Measurements from ENCODE around the gene PADI1. TPM values are rescaled to one million over a fixed set of nuclear protein-coding genes. Genes with fewer than 3 reads are reported as not detected.

Gene PADI1
- total and polyA plus RNA-seq, 2 experiments from 2014 or later, result not detected

DNA sequence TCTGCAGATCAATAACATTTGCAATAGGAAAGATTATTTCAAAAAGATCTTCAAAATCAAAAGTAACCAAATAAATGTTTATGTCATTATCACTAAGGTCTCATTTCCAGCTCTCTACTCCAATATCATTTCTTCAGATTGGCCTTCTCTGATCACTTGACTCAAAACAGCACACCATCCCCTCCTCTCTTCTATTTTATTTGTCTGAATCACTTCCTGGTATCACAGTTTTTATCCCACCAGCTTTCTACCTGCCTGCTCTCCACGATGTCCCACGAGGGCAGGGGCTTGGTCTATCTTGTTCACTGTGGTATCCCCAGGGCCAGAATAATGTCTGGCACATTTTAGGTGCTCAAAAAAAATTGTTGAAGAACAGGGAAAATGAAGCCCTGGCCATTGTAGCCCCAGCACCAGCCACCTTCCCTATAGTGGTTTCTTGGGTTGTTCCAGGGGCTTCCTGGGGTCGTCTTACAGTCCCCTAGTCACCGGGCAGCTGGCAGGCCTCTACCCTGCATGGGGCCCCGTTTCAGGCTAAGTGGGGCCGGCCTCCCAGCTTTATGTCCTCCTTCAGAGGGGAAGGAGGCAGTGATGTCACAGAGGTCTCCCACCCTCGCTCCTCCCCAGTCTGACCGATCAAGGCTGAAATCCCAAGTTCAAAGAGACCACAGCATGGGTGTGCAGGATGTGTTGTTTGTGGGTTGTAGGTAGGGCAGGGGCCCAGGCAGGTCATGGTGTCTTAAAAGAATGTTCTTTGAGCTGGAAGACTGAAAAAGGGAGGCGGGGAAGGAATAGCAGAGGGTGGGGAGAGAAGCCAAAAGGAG lies 3.5 kb upstream of the PADI1 start:
- H3K36me3 ChIP-seq (replicated peaks; ENCODE audit: insufficient read depth, low read depth), result no peaks in the 10 kb centered on the region
- H2AFZ ChIP-seq, result no peak overlapping the region
- DNase-seq (ENCODE audit: low spot score), result no peak
- H3K9me3 ChIP-seq (ENCODE audit: low read depth), result no peaks in the 10 kb centered on the region
- no peak overlapping the region for H3K4me3 ChIP-seq
- H3K27me3 ChIP-seq, result no peaks in the 10 kb centered on the region
- H3K79me2 ChIP-seq, result no peaks in the 10 kb centered on the region
- no peak overlapping the region for H3K4me2 ChIP-seq
- peak overlapping the region; percentile 79 for H3K27ac ChIP-seq
- H4K20me1 ChIP-seq (ENCODE audit: insufficient read depth, poor library complexity, severe bottlenecking), result no peaks in the 10 kb centered on the region
- 73% methylated on average over 9 of the region's 9 CpGs for WGBS (ENCODE audit: low lambda C conversion rate, missing lambda C conversion rate)
- peaks cover 10% of the 10 kb centered on the region for H3K4me1 ChIP-seq (ENCODE audit: insufficient read depth)
- no peaks in the 10 kb centered on the region for H3K9me2 ChIP-seq (replicated peaks; ENCODE audit: insufficient read depth)
- TF ChIP-seq EZH2phosphoT487 (IDR thresholded peaks at IDR 0.05; ENCODE audit: low read depth, severe bottlenecking, unreplicated experiment), result no peak
- no peak for TF ChIP-seq EZH2 (IDR thresholded peaks at IDR 0.05; ENCODE audit: borderline replicate concordance)
- TF ChIP-seq, protein P1, sequence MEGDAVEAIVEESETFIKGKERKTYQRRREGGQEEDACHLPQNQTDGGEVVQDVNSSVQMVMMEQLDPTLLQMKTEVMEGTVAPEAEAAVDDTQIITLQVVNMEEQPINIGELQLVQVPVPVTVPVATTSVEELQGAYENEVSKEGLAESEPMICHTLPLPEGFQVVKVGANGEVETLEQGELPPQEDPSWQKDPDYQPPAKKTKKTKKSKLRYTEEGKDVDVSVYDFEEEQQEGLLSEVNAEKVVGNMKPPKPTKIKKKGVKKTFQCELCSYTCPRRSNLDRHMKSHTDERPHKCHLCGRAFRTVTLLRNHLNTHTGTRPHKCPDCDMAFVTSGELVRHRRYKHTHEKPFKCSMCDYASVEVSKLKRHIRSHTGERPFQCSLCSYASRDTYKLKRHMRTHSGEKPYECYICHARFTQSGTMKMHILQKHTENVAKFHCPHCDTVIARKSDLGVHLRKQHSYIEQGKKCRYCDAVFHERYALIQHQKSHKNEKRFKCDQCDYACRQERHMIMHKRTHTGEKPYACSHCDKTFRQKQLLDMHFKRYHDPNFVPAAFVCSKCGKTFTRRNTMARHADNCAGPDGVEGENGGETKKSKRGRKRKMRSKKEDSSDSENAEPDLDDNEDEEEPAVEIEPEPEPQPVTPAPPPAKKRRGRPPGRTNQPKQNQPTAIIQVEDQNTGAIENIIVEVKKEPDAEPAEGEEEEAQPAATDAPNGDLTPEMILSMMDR (IDR thresholded peaks at IDR 0.05; ENCODE audit: poor library complexity), result no peak

DNA sequence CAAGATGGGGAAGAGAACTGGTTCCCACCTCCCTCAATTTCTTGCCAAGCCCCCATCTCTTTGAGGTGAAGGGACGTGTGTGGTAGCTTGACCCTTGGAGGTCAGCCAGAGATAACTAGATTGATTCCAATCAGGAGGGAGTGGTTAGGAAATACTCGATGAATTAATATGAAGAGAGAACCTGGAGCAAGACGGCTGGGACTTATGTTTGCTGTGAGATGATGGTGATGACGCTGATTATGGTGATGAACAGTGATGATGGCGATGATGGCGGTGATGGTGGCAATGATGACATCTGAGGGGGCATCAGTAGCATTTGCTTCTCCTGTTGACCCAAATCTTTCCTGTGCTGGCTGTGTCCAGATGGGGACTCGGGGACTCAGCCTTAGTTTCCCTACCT lies 724 bp downstream of the PADI1 start:
- no peak overlapping the region for H3K27ac ChIP-seq
- H3K4me1 ChIP-seq (ENCODE audit: insufficient read depth), result peaks cover 20% of the 10 kb centered on the region
- H2AFZ ChIP-seq, result no peak overlapping the region
- H3K79me2 ChIP-seq, result no peaks in the 10 kb centered on the region
- no peaks in the 10 kb centered on the region for H3K27me3 ChIP-seq
- H3K9me3 ChIP-seq (ENCODE audit: low read depth), result no peaks in the 10 kb centered on the region
- H3K9me2 ChIP-seq (replicated peaks; ENCODE audit: insufficient read depth), result no peaks in the 10 kb centered on the region
- no peaks in the 10 kb centered on the region for H4K20me1 ChIP-seq (ENCODE audit: insufficient read depth, poor library complexity, severe bottlenecking)
- TF ChIP-seq EZH2 (IDR thresholded peaks at IDR 0.05; ENCODE audit: borderline replicate concordance) (no peak), EZH2phosphoT487 (IDR thresholded peaks at IDR 0.05; ENCODE audit: low read depth, severe bottlenecking, unreplicated experiment) (no peak)
- TF ChIP-seq, protein P1 (IDR thresholded peaks at IDR 0.05; ENCODE audit: poor library complexity), result no peak
- no peak overlapping the region for H3K4me3 ChIP-seq
- no peak overlapping the region for H3K4me2 ChIP-seq
- WGBS (ENCODE audit: low lambda C conversion rate, missing lambda C conversion rate), result 97% methylated on average over 7 of the region's 7 CpGs
- no peaks in the 10 kb centered on the region for H3K36me3 ChIP-seq (replicated peaks; ENCODE audit: insufficient read depth, low read depth)
- DNase-seq (ENCODE audit: low spot score), result no peak

DNA sequence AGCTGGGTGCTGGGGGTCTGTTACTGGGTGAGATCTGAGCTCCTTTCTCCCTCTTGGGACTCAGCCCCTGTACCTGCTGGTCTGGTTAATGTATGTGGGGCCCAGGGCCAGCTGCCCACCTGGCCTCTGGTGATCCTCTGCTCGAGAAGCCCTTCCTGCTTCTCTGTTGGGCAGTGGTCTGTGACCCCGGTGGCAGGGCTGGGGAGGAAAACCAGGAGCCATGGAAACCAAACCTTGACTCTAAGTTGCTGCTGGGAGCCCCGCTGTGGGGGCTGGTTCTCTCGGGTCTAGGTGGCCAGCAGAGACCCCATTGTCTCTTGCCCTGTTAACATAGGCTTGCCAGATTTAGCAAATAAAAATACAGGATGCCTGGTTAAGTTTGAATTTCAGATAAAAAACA lies 1.3 kb downstream of the PADI1 start:
- H3K27ac ChIP-seq, result no peak overlapping the region
- H3K4me2 ChIP-seq, result no peak overlapping the region
- H3K79me2 ChIP-seq, result no peaks in the 10 kb centered on the region
- H3K27me3 ChIP-seq, result no peaks in the 10 kb centered on the region
- peaks cover 17% of the 10 kb centered on the region for H3K4me1 ChIP-seq (ENCODE audit: insufficient read depth)
- H3K9me2 ChIP-seq (replicated peaks; ENCODE audit: insufficient read depth), result no peaks in the 10 kb centered on the region
- WGBS (ENCODE audit: low lambda C conversion rate, missing lambda C conversion rate), result 71% methylated on average over 4 of the region's 4 CpGs
- no peak for DNase-seq (ENCODE audit: low spot score)
- TF ChIP-seq, protein P1 (IDR thresholded peaks at IDR 0.05; ENCODE audit: poor library complexity), result no peak
- TF ChIP-seq EZH2 (IDR thresholded peaks at IDR 0.05; ENCODE audit: borderline replicate concordance), result no peak
- TF ChIP-seq EZH2phosphoT487 (IDR thresholded peaks at IDR 0.05; ENCODE audit: low read depth, severe bottlenecking, unreplicated experiment), result no peak
- no peak overlapping the region for H3K4me3 ChIP-seq
- H3K36me3 ChIP-seq (replicated peaks; ENCODE audit: insufficient read depth, low read depth), result no peaks in the 10 kb centered on the region
- H2AFZ ChIP-seq, result no peak overlapping the region
- H4K20me1 ChIP-seq (ENCODE audit: insufficient read depth, poor library complexity, severe bottlenecking), result no peaks in the 10 kb centered on the region
- no peaks in the 10 kb centered on the region for H3K9me3 ChIP-seq (ENCODE audit: low read depth)
